ENCODE measurements around the gene YPEL2. TPM values are rescaled to one million over a fixed set of nuclear protein-coding genes. Genes with fewer than 3 reads are reported as not detected.

YPEL2 gene
- total and polyA plus RNA-seq, 2 of the 13 experiments (the other 11 are each of a cell fraction or from before 2014, with no cell fraction given): 8.5 to 21.1 TPM

GRCh38 chr17:59366773-59367656 is 35.6 kb downstream of the YPEL2 start (continued):
- TF ChIP-seq ZNF687 (CRISPR knock-in tag; IDR thresholded peaks at IDR 0.05): no peak; the same call in 1 of the 2 replicates
- TF ChIP-seq ZNF652 (CRISPR knock-in tag; IDR thresholded peaks at IDR 0.05; ENCODE audit: borderline replicate concordance, low read depth): peak; percentile 65; the same call in 1 of the 2 replicates
- no peak; the same call in 1 of the 2 replicates for TF ChIP-seq TRAFD1 (CRISPR knock-in tag; IDR thresholded peaks at IDR 0.05; ENCODE audit: borderline replicate concordance)
- TF ChIP-seq BHLHE40 (IDR thresholded peaks at IDR 0.05; ENCODE audit: low read length): peak; percentile 53; the same call in 1 of the 2 replicates
- no peak for TF ChIP-seq ELF4 (CRISPR knock-in tag; IDR thresholded peaks at IDR 0.05; ENCODE audit: borderline replicate concordance)
- peak; percentile 98 for TF ChIP-seq FOXJ3 (CRISPR knock-in tag; IDR thresholded peaks at IDR 0.05; ENCODE audit: borderline replicate concordance)
- peak; percentile 97; the same call in 1 of the 2 replicates for TF ChIP-seq SP140L (CRISPR knock-in tag; IDR thresholded peaks at IDR 0.05; ENCODE audit: borderline replicate concordance)
- TF ChIP-seq ZNF670 (CRISPR knock-in tag; IDR thresholded peaks at IDR 0.05; ENCODE audit: borderline replicate concordance): 0 out of 2 replicates have a peak, but pooled peaks have one; percentile 42
- TF ChIP-seq SMAD3 (CRISPR knock-in tag; IDR thresholded peaks at IDR 0.05): peak; percentile 75; the same call in 1 of the 2 replicates
- peak; percentile 76; the same call in 1 of the 2 replicates for TF ChIP-seq ZSCAN31 (CRISPR knock-in tag; IDR thresholded peaks at IDR 0.05; ENCODE audit: low read depth)
- TF ChIP-seq ATF3 (CRISPR knock-in tag; IDR thresholded peaks at IDR 0.05): peak; percentile 91
- TF ChIP-seq NCOA5 (CRISPR knock-in tag; IDR thresholded peaks at IDR 0.05): no peak
- peak; percentile 97 for TF ChIP-seq STAT6 (CRISPR knock-in tag; IDR thresholded peaks at IDR 0.05; ENCODE audit: borderline replicate concordance)
- no peak for TF ChIP-seq ZNF468 (CRISPR knock-in tag; IDR thresholded peaks at IDR 0.05)
- peak; percentile 77; the same call in 1 of the 2 replicates for TF ChIP-seq ARNT2 (CRISPR knock-in tag; IDR thresholded peaks at IDR 0.05; ENCODE audit: low read depth)
- TF ChIP-seq HOXA3 (CRISPR knock-in tag; IDR thresholded peaks at IDR 0.05): peak; percentile 93
- TF ChIP-seq KMT2A (CRISPR knock-in tag; IDR thresholded peaks at IDR 0.05): peak; percentile 64; the same call in 1 of the 2 replicates
- peak; percentile 22; the same call in 1 of the 2 replicates for TF ChIP-seq ZNF644 (CRISPR knock-in tag; IDR thresholded peaks at IDR 0.05; ENCODE audit: low read depth)
- peak; percentile 57; the same call in 1 of the 2 replicates for TF ChIP-seq STAT5B (CRISPR knock-in tag; IDR thresholded peaks at IDR 0.05)
- peak; percentile 96 for TF ChIP-seq KDM6A (CRISPR knock-in tag; IDR thresholded peaks at IDR 0.05; ENCODE audit: low read depth)
- no peak for TF ChIP-seq NFRKB (IDR thresholded peaks at IDR 0.05)
